GM19035 (cell line): ENCODE data around the gene SEMA5A.

Source experiments
- ATAC-seq: cut with Tn5 transposase; IDR thresholded peaks from one replicate; pipeline ENCODE4 v1.9.1; 2021; ENCODE audit not compliant: unreplicated experiment

The SEMA5A gene

GRCh38 chr5:9551567-9552537 is 6.0 kb upstream of the SEMA5A start:
- ATAC-seq: no peak

GRCh38 chr5:9549941-9550340 is 4.1 kb upstream of the SEMA5A start:
- no peak for ATAC-seq

- no peak for ATAC-seq
These were observed 1.5 kb upstream of the SEMA5A start for GRCh38 chr5:9547122-9547947.

GRCh38 chr5:9545136-9545991 is 511 bp downstream of the SEMA5A start:
- no peak for ATAC-seq

GRCh38 chr5:9544502-9545135 is 1.3 kb downstream of the SEMA5A start:
- ATAC-seq: peak; percentile 68

- peak; percentile 4 for ATAC-seq
These were observed 1.8 kb downstream of the SEMA5A start for GRCh38 chr5:9544056-9544455.

GRCh38 chr5:9543311-9543920 is 2.5 kb downstream of the SEMA5A start:
- ATAC-seq: no peak

GRCh38 chr5:9540791-9541190 is 5.1 kb downstream of the SEMA5A start:
- no peak for ATAC-seq

GRCh38 chr5:9538504-9538903 is 7.4 kb downstream of the SEMA5A start:
- ATAC-seq: no peak

- no peak for ATAC-seq
These were observed 8.4 kb downstream of the SEMA5A start for GRCh38 chr5:9537223-9538141.

- no peak for ATAC-seq
These were observed 9.2 kb downstream of the SEMA5A start for GRCh38 chr5:9536717-9537116.

- no peak for ATAC-seq
These were observed 10.9 kb downstream of the SEMA5A start for GRCh38 chr5:9534881-9535517.

- ATAC-seq: no peak
These were observed 12.1 kb downstream of the SEMA5A start for GRCh38 chr5:9533562-9534364.

GRCh38 chr5:9533096-9533495 is 12.8 kb downstream of the SEMA5A start:
- ATAC-seq: no peak

- ATAC-seq: no peak
These were observed 16.4 kb downstream of the SEMA5A start for GRCh38 chr5:9529513-9529912.

- ATAC-seq: no peak
These were observed 16.8 kb downstream of the SEMA5A start for GRCh38 chr5:9529041-9529480.

- ATAC-seq: no peak
These were observed 20.9 kb downstream of the SEMA5A start for GRCh38 chr5:9524941-9525340.
